ENCODE results near the gene ADGRE1.
"Not testable (repeated sequence)": the region's sequence is repeated elsewhere in the genome, so short reads cannot be mapped to it uniquely, and the experiment has no call there.

Gene ADGRE1

DNA sequence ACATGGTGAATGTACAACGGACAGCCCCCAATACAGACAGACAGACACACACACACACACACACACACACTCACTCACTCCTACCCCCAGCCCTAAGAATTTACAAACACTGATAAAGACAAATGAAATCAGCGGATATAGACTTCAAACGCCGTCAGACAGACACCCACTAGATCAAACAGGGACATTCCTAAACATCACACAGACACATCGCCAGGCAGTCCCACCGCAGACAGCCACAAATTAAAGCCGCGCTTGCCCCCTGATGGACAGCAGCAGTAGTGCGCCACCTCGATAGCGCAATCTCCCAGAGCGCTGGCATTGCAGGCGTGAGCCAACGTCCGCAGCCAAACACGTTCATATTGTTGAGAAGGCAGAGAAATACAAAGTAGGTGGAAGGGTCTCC, 24.7 kb upstream of the ADGRE1 start:
- H3K9ac ChIP-seq (ENCODE audit: low read length): no peak overlapping the region
- no peaks in the 10 kb centered on the region for H3K36me3 ChIP-seq (ENCODE audit: control insufficient read depth, insufficient read depth, low read length)
- no peaks in the 10 kb centered on the region for H3K4me1 ChIP-seq (ENCODE audit: control insufficient read depth, insufficient read depth, low read length)
- no peak overlapping the region for H3K4me3 ChIP-seq (ENCODE audit: low read length)
- H3K9me3 ChIP-seq (ENCODE audit: control insufficient read depth, low read length): no peaks in the 10 kb centered on the region
- no peaks in the 10 kb centered on the region for H3K27me3 ChIP-seq (ENCODE audit: control insufficient read depth, insufficient read depth, low read length)

DNA sequence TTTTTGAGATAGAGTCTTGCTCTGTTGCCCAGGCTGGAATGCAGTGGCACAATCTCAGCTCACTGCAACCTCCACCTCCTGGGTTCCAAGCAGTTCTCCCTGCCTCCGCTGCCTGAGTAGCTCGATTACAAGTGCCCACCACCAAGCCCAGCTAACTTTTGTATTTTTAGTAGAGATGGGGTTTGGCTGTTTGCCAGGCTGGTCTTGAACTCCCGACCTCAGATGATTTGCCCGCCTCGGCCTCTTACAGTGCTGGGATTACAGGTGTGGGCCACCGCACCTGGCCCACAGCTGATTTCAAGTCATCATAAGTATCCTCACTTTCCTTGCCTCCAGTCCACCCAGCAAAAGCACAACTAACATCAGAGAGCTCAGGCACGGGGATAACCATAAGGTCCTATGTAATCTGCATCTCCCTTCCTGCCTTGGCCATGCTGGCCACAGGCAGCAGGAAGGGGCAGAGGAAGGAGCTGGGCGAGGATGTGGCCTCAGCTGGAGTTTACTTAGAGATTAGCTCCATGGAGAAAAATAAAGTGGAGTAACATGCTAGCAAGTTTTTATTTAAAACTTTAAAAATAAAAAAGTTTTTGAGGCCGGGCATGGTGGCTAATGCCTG, 22.9 kb upstream of the ADGRE1 start:
- Histone ChIP-seq H3K9ac (ENCODE audit: low read length) (no peak overlapping the region), H3K4me3 (ENCODE audit: low read length) (no peak overlapping the region), H3K36me3 (ENCODE audit: control insufficient read depth, insufficient read depth, low read length) (no peaks in the 10 kb centered on the region), H3K9me3 (ENCODE audit: control insufficient read depth, low read length) (no peaks in the 10 kb centered on the region), H3K4me1 (ENCODE audit: control insufficient read depth, insufficient read depth, low read length) (no peaks in the 10 kb centered on the region), H3K27me3 (ENCODE audit: control insufficient read depth, insufficient read depth, low read length) (no peaks in the 10 kb centered on the region)

GRCh38 chr19:6865849-6866248, 21.5 kb upstream of the ADGRE1 start:
- no peaks in the 10 kb centered on the region for H3K4me1 ChIP-seq (ENCODE audit: control insufficient read depth, insufficient read depth, low read length)
- no peaks in the 10 kb centered on the region for H3K9me3 ChIP-seq (ENCODE audit: control insufficient read depth, low read length)
- H3K9ac ChIP-seq (ENCODE audit: low read length): no peak overlapping the region
- no peaks in the 10 kb centered on the region for H3K36me3 ChIP-seq (ENCODE audit: control insufficient read depth, insufficient read depth, low read length)
- H3K4me3 ChIP-seq (ENCODE audit: low read length): no peak overlapping the region
- H3K27me3 ChIP-seq (ENCODE audit: control insufficient read depth, insufficient read depth, low read length): no peaks in the 10 kb centered on the region

GRCh38 chr19:6866741-6867151, 20.6 kb upstream of the ADGRE1 start:
- Histone ChIP-seq H3K9ac (ENCODE audit: low read length) (no peak overlapping the region), H3K27me3 (ENCODE audit: control insufficient read depth, insufficient read depth, low read length) (no peaks in the 10 kb centered on the region)

GRCh38 chr19:6868351-6868750, 19.0 kb upstream of the ADGRE1 start:
- H3K4me1 ChIP-seq (ENCODE audit: control insufficient read depth, insufficient read depth, low read length): no peaks in the 10 kb centered on the region
- H3K9ac ChIP-seq (ENCODE audit: low read length): no peak overlapping the region
- no peaks in the 10 kb centered on the region for H3K27me3 ChIP-seq (ENCODE audit: control insufficient read depth, insufficient read depth, low read length)
- no peak overlapping the region for H3K4me3 ChIP-seq (ENCODE audit: low read length)
- H3K9me3 ChIP-seq (ENCODE audit: control insufficient read depth, low read length): no peaks in the 10 kb centered on the region
- H3K36me3 ChIP-seq (ENCODE audit: control insufficient read depth, insufficient read depth, low read length): no peaks in the 10 kb centered on the region

More at GRCh38 chr19:6866741-6867151, 20.6 kb upstream of the ADGRE1 start:
- H3K9me3 ChIP-seq (ENCODE audit: control insufficient read depth, low read length): no peaks in the 10 kb centered on the region
- H3K4me1 ChIP-seq (ENCODE audit: control insufficient read depth, insufficient read depth, low read length): no peaks in the 10 kb centered on the region
- no peak overlapping the region for H3K4me3 ChIP-seq (ENCODE audit: low read length)
- H3K36me3 ChIP-seq (ENCODE audit: control insufficient read depth, insufficient read depth, low read length): no peaks in the 10 kb centered on the region

DNA sequence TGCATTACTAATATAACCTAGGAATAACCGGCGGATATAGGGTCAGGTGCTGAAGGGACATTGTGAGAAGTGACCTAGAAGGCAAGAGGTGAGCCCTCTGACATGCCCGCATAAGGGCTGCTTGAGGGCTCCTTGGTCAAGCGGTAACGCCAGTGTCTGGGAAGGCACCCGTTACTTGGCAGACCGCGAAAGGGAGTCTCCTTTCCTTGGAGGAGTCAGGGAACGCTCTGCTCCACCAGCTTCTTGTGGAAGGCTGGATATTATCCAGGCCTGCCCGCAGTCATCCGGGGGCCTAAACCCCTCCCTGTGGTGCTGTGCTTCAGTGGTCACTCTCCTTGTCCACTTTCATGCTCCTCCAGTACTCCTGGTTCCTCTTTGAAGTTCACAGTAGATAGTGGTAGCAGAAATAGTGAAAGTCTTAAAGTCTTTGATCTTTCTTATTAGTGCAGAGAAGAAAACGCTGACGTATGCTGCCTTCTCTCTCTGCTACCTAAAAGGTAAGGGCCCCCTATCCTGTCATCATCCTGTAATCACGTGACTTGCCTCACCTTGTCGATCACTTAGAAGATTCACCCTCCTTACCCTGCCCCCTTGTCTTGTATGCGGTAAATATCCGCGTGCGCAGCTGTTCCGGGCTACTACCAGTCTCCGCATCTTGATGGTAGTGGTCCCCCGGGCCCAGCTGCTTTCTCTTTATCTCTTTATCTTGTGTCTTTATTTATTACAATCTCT, 18.1 kb upstream of the ADGRE1 start:
- H3K4me1 ChIP-seq (ENCODE audit: control insufficient read depth, insufficient read depth, low read length); H3K4me3 ChIP-seq (ENCODE audit: low read length); H3K9me3 ChIP-seq (ENCODE audit: control insufficient read depth, low read length); H3K36me3 ChIP-seq (ENCODE audit: control insufficient read depth, insufficient read depth, low read length); H3K9ac ChIP-seq (ENCODE audit: low read length); H3K27me3 ChIP-seq (ENCODE audit: control insufficient read depth, insufficient read depth, low read length): not testable (repeated sequence)

- no peaks in the 10 kb centered on the region for H3K4me1 ChIP-seq (ENCODE audit: control insufficient read depth, insufficient read depth, low read length)
- H3K4me3 ChIP-seq (ENCODE audit: low read length): no peak overlapping the region
- peaks cover 5% of the 10 kb centered on the region for H3K27me3 ChIP-seq (ENCODE audit: control insufficient read depth, insufficient read depth, low read length)
- H3K36me3 ChIP-seq (ENCODE audit: control insufficient read depth, insufficient read depth, low read length): no peaks in the 10 kb centered on the region
- H3K9ac ChIP-seq (ENCODE audit: low read length): no peak overlapping the region
- no peaks in the 10 kb centered on the region for H3K9me3 ChIP-seq (ENCODE audit: control insufficient read depth, low read length)
These were observed 13.5 kb upstream of the ADGRE1 start for GRCh38 chr19:6873708-6874431.

GRCh38 chr19:6875218-6875617, 12.2 kb upstream of the ADGRE1 start:
- Histone ChIP-seq H3K27me3 (ENCODE audit: control insufficient read depth, insufficient read depth, low read length) (peaks cover 5% of the 10 kb centered on the region), H3K4me3 (ENCODE audit: low read length) (no peak overlapping the region), H3K9ac (ENCODE audit: low read length) (no peak overlapping the region), H3K4me1 (ENCODE audit: control insufficient read depth, insufficient read depth, low read length) (no peaks in the 10 kb centered on the region), H3K9me3 (ENCODE audit: control insufficient read depth, low read length) (no peaks in the 10 kb centered on the region), H3K36me3 (ENCODE audit: control insufficient read depth, insufficient read depth, low read length) (no peaks in the 10 kb centered on the region)

DNA sequence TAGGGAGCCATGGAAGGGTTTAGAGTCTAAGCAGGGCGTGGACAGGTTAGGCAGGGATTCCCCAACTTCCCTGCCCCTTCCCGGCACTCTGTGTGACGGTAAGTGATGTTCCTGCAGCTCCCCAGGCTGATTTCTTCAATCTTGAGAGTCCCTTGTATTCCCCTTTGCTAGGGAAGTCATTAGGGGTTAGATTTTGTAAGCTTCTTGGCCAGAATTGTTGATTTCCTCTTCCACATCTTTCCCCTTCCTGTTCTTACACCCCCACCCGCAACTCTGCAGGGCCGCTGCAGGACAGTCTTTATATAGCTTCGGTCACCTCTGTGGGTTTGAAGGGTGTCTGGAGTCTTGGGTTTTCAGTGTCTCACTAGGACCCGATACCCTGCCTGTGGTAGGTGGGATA, 10.6 kb upstream of the ADGRE1 start:
- no peaks in the 10 kb centered on the region for H3K36me3 ChIP-seq (ENCODE audit: control insufficient read depth, insufficient read depth, low read length)
- no peak overlapping the region for H3K4me3 ChIP-seq (ENCODE audit: low read length)
- peaks cover 5% of the 10 kb centered on the region for H3K27me3 ChIP-seq (ENCODE audit: control insufficient read depth, insufficient read depth, low read length)

GRCh38 chr19:6877766-6878165, 9.6 kb upstream of the ADGRE1 start:
- Histone ChIP-seq H3K4me3 (ENCODE audit: low read length) (no peak overlapping the region), H3K4me1 (ENCODE audit: control insufficient read depth, insufficient read depth, low read length) (no peaks in the 10 kb centered on the region), H3K27me3 (ENCODE audit: control insufficient read depth, insufficient read depth, low read length) (peaks cover 5% of the 10 kb centered on the region), H3K9me3 (ENCODE audit: control insufficient read depth, low read length) (no peaks in the 10 kb centered on the region), H3K36me3 (ENCODE audit: control insufficient read depth, insufficient read depth, low read length) (no peaks in the 10 kb centered on the region), H3K9ac (ENCODE audit: low read length) (no peak overlapping the region)

More for the DNA sequence above, 10.6 kb upstream of the ADGRE1 start:
- H3K9ac ChIP-seq (ENCODE audit: low read length): no peak overlapping the region
- H3K9me3 ChIP-seq (ENCODE audit: control insufficient read depth, low read length): no peaks in the 10 kb centered on the region
- H3K4me1 ChIP-seq (ENCODE audit: control insufficient read depth, insufficient read depth, low read length): no peaks in the 10 kb centered on the region

DNA sequence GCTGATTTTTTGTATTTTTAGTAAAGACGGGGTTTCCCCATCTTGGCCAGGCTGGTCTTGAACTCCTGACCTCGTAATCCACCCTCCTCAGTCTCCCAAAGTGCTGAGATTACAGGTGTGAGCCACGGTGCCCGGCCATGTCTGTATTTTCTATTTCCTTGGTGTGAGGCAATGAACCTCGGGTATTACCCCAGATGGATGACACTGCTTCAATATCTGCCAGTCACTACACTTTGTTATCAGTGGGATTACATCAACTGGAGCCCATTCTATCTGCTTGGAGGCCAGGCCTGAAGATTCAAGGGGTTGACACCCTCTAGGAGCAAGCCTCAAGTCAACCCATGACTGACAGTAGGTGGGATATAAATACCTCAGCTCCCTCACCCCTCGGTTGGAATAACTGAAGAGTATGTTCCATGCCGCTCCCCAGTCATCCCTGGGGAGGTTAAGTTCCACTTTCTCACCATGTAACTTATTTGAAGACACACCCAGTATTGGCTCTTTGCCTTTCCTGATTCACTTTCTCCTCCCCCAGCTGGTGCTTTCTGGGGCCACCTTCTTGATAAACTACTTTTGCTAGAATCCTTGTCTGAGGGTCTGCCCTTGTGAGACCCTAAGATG, 992 bp upstream of the ADGRE1 start:
- Histone ChIP-seq H3K36me3 (ENCODE audit: control insufficient read depth, insufficient read depth, low read length) (no peaks in the 10 kb centered on the region), H3K4me1 (ENCODE audit: control insufficient read depth, insufficient read depth, low read length) (no peaks in the 10 kb centered on the region), H3K27me3 (ENCODE audit: control insufficient read depth, insufficient read depth, low read length) (no peaks in the 10 kb centered on the region)

GRCh38 chr19:6888967-6889366, 1.6 kb downstream of the ADGRE1 start:
- Histone ChIP-seq H3K9me3 (ENCODE audit: control insufficient read depth, low read length) (no peaks in the 10 kb centered on the region), H3K36me3 (ENCODE audit: control insufficient read depth, insufficient read depth, low read length) (no peaks in the 10 kb centered on the region), H3K4me1 (ENCODE audit: control insufficient read depth, insufficient read depth, low read length) (no peaks in the 10 kb centered on the region), H3K27me3 (ENCODE audit: control insufficient read depth, insufficient read depth, low read length) (no peaks in the 10 kb centered on the region), H3K9ac (ENCODE audit: low read length) (no peak overlapping the region), H3K4me3 (ENCODE audit: low read length) (no peak overlapping the region)

More for the DNA sequence above, 992 bp upstream of the ADGRE1 start:
- H3K9me3 ChIP-seq (ENCODE audit: control insufficient read depth, low read length): no peaks in the 10 kb centered on the region
- no peak overlapping the region for H3K4me3 ChIP-seq (ENCODE audit: low read length)
- H3K9ac ChIP-seq (ENCODE audit: low read length): no peak overlapping the region
